Heart left ventricle (tissue), 16 donors: Measurements from ENCODE around the gene LRRC3B. TPM values are rescaled to one million over a fixed set of nuclear protein-coding genes. Genes with fewer than 3 reads are reported as not detected.

ENCODE experiments used
- ATAC-seq, 4 donors: fragments of 200-7000 bp; cut with Tn5 transposase; one replicate each; pipeline ENCODE4 v1.9.1; 2020 to 2022; ENCODE audit warnings: moderate library complexity in 4 of 4, mild to moderate bottlenecking in 3 of 4, moderate number of reproducible peaks in 1 of 4
- DNase-seq, 5 donors: peaks; one replicate each; pipeline ENCODE4 v3.0.0-alpha.2; 2020
- H3K27ac ChIP-seq, 12 donors: fragments of 200-600 bp; sonication (generic) in 4 of 12; one replicate each; pipeline versions ENCODE4 v1.5.0 to v1.8.0; 2016 to 2022; ENCODE audit warnings: mild to moderate bottlenecking in 2 of 12
- H3K27me3 ChIP-seq, 9 donors: fragments of 200-600 bp; sonication (generic) in 2 of 9; one replicate each; pipeline versions ENCODE4 v1.5.1 to v1.8.0; 2016 to 2022; ENCODE audit warnings: mild to moderate bottlenecking in 3 of 9
- H3K36me3 ChIP-seq, 9 donors: fragments of 200-600 bp; sonication (generic) in 2 of 9; one replicate each; pipeline versions ENCODE4 v1.5.0 to v1.8.0; 2018 to 2022; ENCODE audit warnings: mild to moderate bottlenecking in 2 of 9
- H3K4me1 ChIP-seq, 12 donors: fragments of 200-600 bp; sonication (generic) in 4 of 12; one replicate each; pipeline versions ENCODE4 v1.5.0 to v1.8.0; 2016 to 2022; ENCODE audit warnings: mild to moderate bottlenecking in 3 of 12
- H3K4me3 ChIP-seq, 12 donors: fragments of 200-600 bp; sonication (generic) in 4 of 12; one replicate each; pipeline versions ENCODE4 v1.5.0 to v1.8.0; 2017 to 2022; ENCODE audit warnings: mild to moderate bottlenecking in 9 of 12, moderate library complexity in 4 of 12
- H3K9me3 ChIP-seq, 12 donors: fragments of 200-600 bp; sonication (generic) in 4 of 12; one replicate each; pipeline versions ENCODE4 v1.5.0 to v1.8.0; 2016 to 2022; ENCODE audit warnings: mild to moderate bottlenecking in 1 of 12
- CTCF ChIP-seq, 12 donors: fragments of 200-600 bp; sonication (generic) in 4 of 12; IDR thresholded peaks; one replicate each; pipeline versions ENCODE4 v1.5.0 to v1.8.0; 2018 to 2022; ENCODE audit warnings: antibody characterized with exemption in 12 of 12, mild to moderate bottlenecking in 5 of 12
- POLR2A ChIP-seq, 2 donors: fragments of 450-650 bp; IDR thresholded peaks; one replicate each; pipeline ENCODE4 v1.6.1; 2017; ENCODE audit warnings: antibody characterized with exemption in 2 of 2, mild to moderate bottlenecking in 2 of 2, moderate library complexity in 2 of 2
- WGBS, 4 donors: extraction: QIAGEN DNeasy Blood & Tissue Kit in 2 of 4; methylation state at CpG; one replicate each; pipeline versions ENCODE4 v1.1.5 to v1.1.7; 2013 to 2018; 5-methylcytosine and 5-hydroxymethylcytosine counted together
- intact Hi-C, 10 donors: fragments of 100-400 bp; cut with DNase I; formaldehyde crosslinking; loops; one replicate each; pipeline versions ENCODE4 v1.11.1 to v1.14.2; 2022
- polyA plus RNA-seq, 2 donors: library from polyadenylated mRNA; stranded (reverse); fragments of 200-250 nt; gene quantifications; one replicate each; pipeline ENCODE4 v1.2.3, GENCODE V29; 2013
- total RNA-seq, 9 donors: library from RNA; depleted of rRNA in 2 of 9; stranded (reverse); fragments of >200 nt in 2 of 9; fragmentation: NEBNext Ultra II Directional in 3 of 9; extraction: Animal tissue kit (Norgen Biotek cat#: 25700) in 3 of 9; gene quantifications; one replicate each; pipeline versions ENCODE4 v1.1.0 to v1.2.4, GENCODE V29; 2016 to 2023
- donor health status: ischemic (EF 13 %, LVEDD 7.1; RV severe dilation, severe dysfunction).
- donor health status: healthy with polysubstance abuse.
- donor health status: DM: no; HTN: yes; CAD: no.
- donor health status: DM: no; HTN: no; CAD: no.
- donor health status: ischemic (EF 25% LVEDD 6.9; RV normal size, moderate dysfunction).
- donor health status: ischemic (EF 25% LVEDD 5.7; RV mildly dilated, moderate dysfunction).
- donor health status: healthy.
- donor health status: DM: yes; HTN: yes; CAD: no.
- donor health status: ischemic (EF 35%, LVEDD 5.7; RV mildly dilated, moderate dysfunction).
- donor health status: nonischemic (EF 11% LVEDD 7.7; RV severe dilation, severe dysfunction).
- donor health status: DM: yes; HTN: yes; CAD: no.
- donor health status: PGD.
- donor health status: ischemic (EF 29% LVEDD 5.4; RV normal size, mild dysfunction).
- donor health status: nonischemic (EF 23%, LVEDD 6.1; RV moderate dilation, normal function).

The LRRC3B gene
- total and polyA plus RNA-seq, 11 donors = 0.04 to 0.32 (median 0.22) TPM; not detected in 4

GRCh38 chr3:26638113-26638512 lies 15.5 kb downstream of the LRRC3B start:
- no peaks in the 10 kb centered on the region for H3K4me1 ChIP-seq
- intact Hi-C loops = no loop called here
- ATAC-seq (no peak), DNase-seq (no peak)
- no peaks in the 10 kb centered on the region for H3K36me3 ChIP-seq
- H3K4me3 ChIP-seq = no peak overlapping the region
- no peaks in the 10 kb centered on the region for H3K27me3 ChIP-seq
- TF ChIP-seq CTCF (IDR thresholded peaks at IDR 0.05) (no peak), POLR2A (IDR thresholded peaks at IDR 0.05) (no peak)
- no peaks in the 10 kb centered on the region for H3K9me3 ChIP-seq
- H3K27ac ChIP-seq = no peak overlapping the region
- WGBS, 4 donors = 94 to 97% (median 95%) methylated on average over 2 of the region's 2 CpGs

- WGBS, 4 donors = 90 to 93% (median 92%) methylated on average over 2 of the region's 2 CpGs
- Histone ChIP-seq H3K27me3 (no peaks in the 10 kb centered on the region), H3K4me3 (no peak overlapping the region), H3K9me3 (no peaks in the 10 kb centered on the region), H3K36me3 (no peaks in the 10 kb centered on the region), H3K4me1 (no peaks in the 10 kb centered on the region), H3K27ac (no peak overlapping the region)
- ATAC-seq (no peak), DNase-seq (no peak)
- intact Hi-C loops = no loop called here
- TF ChIP-seq POLR2A (IDR thresholded peaks at IDR 0.05) = no peak
- TF ChIP-seq CTCF (IDR thresholded peaks at IDR 0.05) = no peak
Observed at GRCh38 chr3:26639339-26639738, 16.8 kb downstream of the LRRC3B start.

- Histone ChIP-seq H3K9me3 (no peaks in the 10 kb centered on the region), H3K36me3 (no peaks in the 10 kb centered on the region), H3K27ac (no peak overlapping the region), H3K4me1 (peaks cover 0 to 3% (median 0%) of the 10 kb centered on the region in 12 donors), H3K27me3 (no peaks in the 10 kb centered on the region), H3K4me3 (no peak overlapping the region)
- ATAC-seq = no peak
- TF ChIP-seq CTCF (IDR thresholded peaks at IDR 0.05) (no peak), POLR2A (IDR thresholded peaks at IDR 0.05) (no peak)
- intact Hi-C loops = no loop called here
- 83 to 88% (median 85%) methylated on average over 3 of the region's 3 CpGs for WGBS, 4 donors
- DNase-seq = no peak
Observed at GRCh38 chr3:26647078-26647477, 24.5 kb downstream of the LRRC3B start.

GRCh38 chr3:26648461-26648860 lies 25.9 kb downstream of the LRRC3B start:
- intact Hi-C loops = no loop called here
- H3K27me3 ChIP-seq = no peaks in the 10 kb centered on the region
- no peak overlapping the region for H3K27ac ChIP-seq
- no peaks in the 10 kb centered on the region for H3K36me3 ChIP-seq
- no peaks in the 10 kb centered on the region for H3K9me3 ChIP-seq
- no peak for TF ChIP-seq CTCF (IDR thresholded peaks at IDR 0.05)
- WGBS, 4 donors = 91 to 94% (median 93%) methylated on average over 2 of the region's 2 CpGs
- DNase-seq = no peak
- no peak for ATAC-seq
- peaks cover 0 to 7% (median 0%) of the 10 kb centered on the region in 12 donors for H3K4me1 ChIP-seq
- H3K4me3 ChIP-seq = no peak overlapping the region
